Heart left ventricle (tissue), 16 donors: ENCODE data around the gene HOXB7. TPM values are rescaled to one million over a fixed set of nuclear protein-coding genes. Genes with fewer than 3 reads are reported as not detected.

Experiments
- ATAC-seq, 4 donors: fragments of 200-7000 bp; cut with Tn5 transposase; one replicate each; pipeline ENCODE4 v1.9.1; 2020 to 2022; ENCODE audit warnings: moderate library complexity in 4 of 4, mild to moderate bottlenecking in 3 of 4, moderate number of reproducible peaks in 1 of 4
- DNase-seq, 5 donors: peaks; one replicate each; pipeline ENCODE4 v3.0.0-alpha.2; 2020
- H3K27ac ChIP-seq, 12 donors: fragments of 200-600 bp; sonication (generic) in 4 of 12; one replicate each; pipeline versions ENCODE4 v1.5.0 to v1.8.0; 2016 to 2022; ENCODE audit warnings: mild to moderate bottlenecking in 2 of 12
- H3K27me3 ChIP-seq, 9 donors: fragments of 200-600 bp; sonication (generic) in 2 of 9; one replicate each; pipeline versions ENCODE4 v1.5.1 to v1.8.0; 2016 to 2022; ENCODE audit warnings: mild to moderate bottlenecking in 3 of 9
- H3K36me3 ChIP-seq, 9 donors: fragments of 200-600 bp; sonication (generic) in 2 of 9; one replicate each; pipeline versions ENCODE4 v1.5.0 to v1.8.0; 2018 to 2022; ENCODE audit warnings: mild to moderate bottlenecking in 2 of 9
- H3K4me1 ChIP-seq, 12 donors: fragments of 200-600 bp; sonication (generic) in 4 of 12; one replicate each; pipeline versions ENCODE4 v1.5.0 to v1.8.0; 2016 to 2022; ENCODE audit warnings: mild to moderate bottlenecking in 3 of 12
- H3K4me3 ChIP-seq, 12 donors: fragments of 200-600 bp; sonication (generic) in 4 of 12; one replicate each; pipeline versions ENCODE4 v1.5.0 to v1.8.0; 2017 to 2022; ENCODE audit warnings: mild to moderate bottlenecking in 9 of 12, moderate library complexity in 4 of 12
- H3K9me3 ChIP-seq, 12 donors: fragments of 200-600 bp; sonication (generic) in 4 of 12; one replicate each; pipeline versions ENCODE4 v1.5.0 to v1.8.0; 2016 to 2022; ENCODE audit warnings: mild to moderate bottlenecking in 1 of 12
- CTCF ChIP-seq, 12 donors: fragments of 200-600 bp; sonication (generic) in 4 of 12; IDR thresholded peaks; one replicate each; pipeline versions ENCODE4 v1.5.0 to v1.8.0; 2018 to 2022; ENCODE audit warnings: antibody characterized with exemption in 12 of 12, mild to moderate bottlenecking in 5 of 12
- POLR2A ChIP-seq, 2 donors: fragments of 450-650 bp; IDR thresholded peaks; one replicate each; pipeline ENCODE4 v1.6.1; 2017; ENCODE audit warnings: antibody characterized with exemption in 2 of 2, mild to moderate bottlenecking in 2 of 2, moderate library complexity in 2 of 2
- WGBS, 4 donors: extraction: QIAGEN DNeasy Blood & Tissue Kit in 2 of 4; methylation state at CpG; one replicate each; pipeline versions ENCODE4 v1.1.5 to v1.1.7; 2013 to 2018; 5-methylcytosine and 5-hydroxymethylcytosine counted together
- intact Hi-C, 10 donors: fragments of 100-400 bp; cut with DNase I; formaldehyde crosslinking; loops; one replicate each; pipeline versions ENCODE4 v1.11.1 to v1.14.2; 2022
- polyA plus RNA-seq, 2 donors: library from polyadenylated mRNA; stranded (reverse); fragments of 200-250 nt; gene quantifications; one replicate each; pipeline ENCODE4 v1.2.3, GENCODE V29; 2013
- total RNA-seq, 9 donors: library from RNA; depleted of rRNA in 2 of 9; stranded (reverse); fragments of >200 nt in 2 of 9; fragmentation: NEBNext Ultra II Directional in 3 of 9; extraction: Animal tissue kit (Norgen Biotek cat#: 25700) in 3 of 9; gene quantifications; one replicate each; pipeline versions ENCODE4 v1.1.0 to v1.2.4, GENCODE V29; 2016 to 2023
- donor health status: ischemic (EF 13 %, LVEDD 7.1; RV severe dilation, severe dysfunction).
- donor health status: healthy with polysubstance abuse.
- donor health status: DM: no; HTN: yes; CAD: no.
- donor health status: DM: no; HTN: no; CAD: no.
- donor health status: ischemic (EF 25% LVEDD 6.9; RV normal size, moderate dysfunction).
- donor health status: ischemic (EF 25% LVEDD 5.7; RV mildly dilated, moderate dysfunction).
- donor health status: healthy.
- donor health status: DM: yes; HTN: yes; CAD: no.
- donor health status: ischemic (EF 35%, LVEDD 5.7; RV mildly dilated, moderate dysfunction).
- donor health status: nonischemic (EF 11% LVEDD 7.7; RV severe dilation, severe dysfunction).
- donor health status: DM: yes; HTN: yes; CAD: no.
- donor health status: PGD.
- donor health status: ischemic (EF 29% LVEDD 5.4; RV normal size, mild dysfunction).
- donor health status: nonischemic (EF 23%, LVEDD 6.1; RV moderate dilation, normal function).

HOXB7 gene
- total and polyA plus RNA-seq, 11 donors: 0.12 to 0.88 (median 0.40) TPM; not detected in 5

GRCh38 chr17:48618256-48618896, 7.6 kb upstream of the HOXB7 start:
- H3K27ac ChIP-seq: no peak overlapping the region
- H3K27me3 ChIP-seq: peaks cover 86 to 100% (median 98%) of the 10 kb centered on the region in 9 donors
- intact Hi-C loops: loop anchor here (1.0 to 10.0 kb wide), 12 partner anchors 281 to 594 kb away; no protein-coding TSS in a partner anchor
- no peaks in the 10 kb centered on the region for H3K9me3 ChIP-seq
- no peaks in the 10 kb centered on the region for H3K36me3 ChIP-seq
- H3K4me3 ChIP-seq: no peak overlapping the region
- peaks cover 0 to 22% (median 2%) of the 10 kb centered on the region in 12 donors for H3K4me1 ChIP-seq
- DNase-seq: peak; percentile 80 to 91 (median 85)
- TF ChIP-seq CTCF (IDR thresholded peaks at IDR 0.05) (peak; percentile 95 to 99 (median 98)), POLR2A (IDR thresholded peaks at IDR 0.05) (no peak)
- WGBS, 4 donors: 3 to 6% (median 4%) methylated on average over 25 of the region's 25 CpGs
- ATAC-seq: peak; percentile 69 to 92 (median 89)

GRCh38 chr17:48617471-48618255, 6.8 kb upstream of the HOXB7 start:
- intact Hi-C loops: loop anchor here (1.0 to 10.0 kb wide), 12 partner anchors 280 to 593 kb away; no protein-coding TSS in a partner anchor
- Histone ChIP-seq H3K4me1 (peaks cover 0 to 29% (median 4%) of the 10 kb centered on the region in 12 donors), H3K27me3 (peaks cover 88 to 100% (median 96%) of the 10 kb centered on the region in 9 donors), H3K4me3 (no peak overlapping the region), H3K36me3 (no peaks in the 10 kb centered on the region), H3K9me3 (no peaks in the 10 kb centered on the region), H3K27ac (no peak overlapping the region)
- TF ChIP-seq CTCF (IDR thresholded peaks at IDR 0.05) (no peak), POLR2A (IDR thresholded peaks at IDR 0.05) (no peak)
- DNase-seq: no peak
- ATAC-seq: no peak
- 6 to 8% (median 7%) methylated on average over 32 to 43 of the region's 43 CpGs for WGBS, 4 donors

- no peak overlapping the region for H3K27ac ChIP-seq
- intact Hi-C loops: loop anchor here (5.0 to 10.0 kb wide), 9 partner anchors 280 to 592 kb away; no protein-coding TSS in a partner anchor
- peaks cover 89 to 100% (median 96%) of the 10 kb centered on the region in 9 donors for H3K27me3 ChIP-seq
- TF ChIP-seq CTCF (IDR thresholded peaks at IDR 0.05) (no peak), POLR2A (IDR thresholded peaks at IDR 0.05) (no peak)
- DNase-seq (no peak), ATAC-seq (no peak)
- no peaks in the 10 kb centered on the region for H3K36me3 ChIP-seq
- H3K4me1 ChIP-seq: peaks cover 0 to 37% (median 9%) of the 10 kb centered on the region in 12 donors
- 8 to 17% (median 13%) methylated on average over 14 to 15 of the region's 15 CpGs for WGBS, 4 donors
- no peaks in the 10 kb centered on the region for H3K9me3 ChIP-seq
- H3K4me3 ChIP-seq: no peak overlapping the region
These were observed 6.1 kb upstream of the HOXB7 start for GRCh38 chr17:48616717-48617470.
